ENCODE results near the gene INO80C.

GRCh38 chr18:35521133-35521532 lies 23.4 kb upstream of the INO80C start:
- TF ChIP-seq CTCF (IDR thresholded peaks at IDR 0.05) (no peak), POLR2A (IDR thresholded peaks at IDR 0.05) (no peak)
